Type B pancreatic cell (in vitro differentiated cells): ENCODE measurements around the gene SLC39A2. TPM values are rescaled to one million over a fixed set of nuclear protein-coding genes. Genes with fewer than 3 reads are reported as not detected.
A peak's percentile ranks its signal among the peaks of the same experiment; 100 is the strongest.
"Not testable (repeated sequence)": the region's sequence is repeated elsewhere in the genome, so short reads cannot be mapped to it uniquely, and the experiment has no call there.

Experiments
- DNase-seq: peaks from one replicate; pipeline ENCODE4 v3.0.0; 2021; ENCODE audit warnings: mixed read lengths; ENCODE audit not compliant: unreplicated experiment; ENCODE audit errors: extremely low spot score
- H3K27ac Mint-ChIP-seq: 2 replicates; pipeline ENCODE4 v1.8.0; 2021; ENCODE audit warnings: mild to moderate bottlenecking, mixed read lengths
- H3K27me3 Mint-ChIP-seq: 2 replicates; pipeline ENCODE4 v1.8.0; 2021; ENCODE audit warnings: mixed read lengths
- H3K36me3 Mint-ChIP-seq: 2 replicates; pipeline ENCODE4 v1.8.0; 2021; ENCODE audit warnings: mixed read lengths
- H3K4me1 Mint-ChIP-seq: one replicate; pipeline ENCODE4 v1.8.0; 2021; ENCODE audit warnings: mixed read lengths; ENCODE audit not compliant: unreplicated experiment
- H3K4me3 Mint-ChIP-seq: 2 replicates; pipeline ENCODE4 v1.8.0; 2021; ENCODE audit warnings: mild to moderate bottlenecking, mixed read lengths
- H3K9me3 Mint-ChIP-seq: 2 replicates; pipeline ENCODE4 v1.8.0; 2021; ENCODE audit warnings: mixed read lengths
- total RNA-seq: library from RNA; stranded (reverse); gene quantifications from 2 replicates; pipeline ENCODE4 v1.2.1, GENCODE V29; 2021; ENCODE audit warnings: low replicate concordance
- TF ChIP-seq, protein P1 (sequence below): fragments of 200-600 bp; sonication (generic); conservative IDR thresholded peaks from 2 replicates; pipeline ENCODE4 v1.5.0; 2021; ENCODE audit warnings: antibody characterized with exemption, mild to moderate bottlenecking

SLC39A2 gene
- total RNA-seq, 1 donor from 2014 or later = 4.5 TPM

DNA sequence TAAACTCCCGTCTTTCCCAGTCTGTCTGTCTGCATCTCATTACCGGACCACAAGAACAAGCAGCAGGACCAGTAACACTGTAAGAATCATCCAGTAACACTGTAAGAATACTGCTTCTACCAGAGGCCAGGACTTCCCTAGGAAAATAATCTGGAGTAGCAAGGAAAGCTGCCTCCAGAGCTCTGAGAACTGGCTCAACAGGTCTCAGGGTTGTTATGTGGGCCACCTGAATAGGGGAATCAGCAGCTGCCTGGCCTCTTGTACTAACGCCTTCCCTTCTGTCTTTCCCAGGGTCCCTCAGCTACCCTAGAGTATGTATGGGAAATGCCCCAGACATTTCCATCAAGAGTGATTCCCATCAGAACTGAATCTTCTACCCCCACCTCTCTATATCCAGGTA is 954 bp upstream of the SLC39A2 start:
- Mint-ChIP-seq H3K27ac (peak overlapping the region; percentile 96), H3K4me1 (peaks cover 17% of the 10 kb centered on the region), H3K27me3 (no peaks in the 10 kb centered on the region), H3K9me3 (no peaks in the 10 kb centered on the region), H3K4me3 (peak overlapping the region; percentile 84), H3K36me3 (peaks cover 18% of the 10 kb centered on the region)
- DNase-seq = no peak
- TF ChIP-seq, protein P1, sequence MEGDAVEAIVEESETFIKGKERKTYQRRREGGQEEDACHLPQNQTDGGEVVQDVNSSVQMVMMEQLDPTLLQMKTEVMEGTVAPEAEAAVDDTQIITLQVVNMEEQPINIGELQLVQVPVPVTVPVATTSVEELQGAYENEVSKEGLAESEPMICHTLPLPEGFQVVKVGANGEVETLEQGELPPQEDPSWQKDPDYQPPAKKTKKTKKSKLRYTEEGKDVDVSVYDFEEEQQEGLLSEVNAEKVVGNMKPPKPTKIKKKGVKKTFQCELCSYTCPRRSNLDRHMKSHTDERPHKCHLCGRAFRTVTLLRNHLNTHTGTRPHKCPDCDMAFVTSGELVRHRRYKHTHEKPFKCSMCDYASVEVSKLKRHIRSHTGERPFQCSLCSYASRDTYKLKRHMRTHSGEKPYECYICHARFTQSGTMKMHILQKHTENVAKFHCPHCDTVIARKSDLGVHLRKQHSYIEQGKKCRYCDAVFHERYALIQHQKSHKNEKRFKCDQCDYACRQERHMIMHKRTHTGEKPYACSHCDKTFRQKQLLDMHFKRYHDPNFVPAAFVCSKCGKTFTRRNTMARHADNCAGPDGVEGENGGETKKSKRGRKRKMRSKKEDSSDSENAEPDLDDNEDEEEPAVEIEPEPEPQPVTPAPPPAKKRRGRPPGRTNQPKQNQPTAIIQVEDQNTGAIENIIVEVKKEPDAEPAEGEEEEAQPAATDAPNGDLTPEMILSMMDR = no peak

DNA sequence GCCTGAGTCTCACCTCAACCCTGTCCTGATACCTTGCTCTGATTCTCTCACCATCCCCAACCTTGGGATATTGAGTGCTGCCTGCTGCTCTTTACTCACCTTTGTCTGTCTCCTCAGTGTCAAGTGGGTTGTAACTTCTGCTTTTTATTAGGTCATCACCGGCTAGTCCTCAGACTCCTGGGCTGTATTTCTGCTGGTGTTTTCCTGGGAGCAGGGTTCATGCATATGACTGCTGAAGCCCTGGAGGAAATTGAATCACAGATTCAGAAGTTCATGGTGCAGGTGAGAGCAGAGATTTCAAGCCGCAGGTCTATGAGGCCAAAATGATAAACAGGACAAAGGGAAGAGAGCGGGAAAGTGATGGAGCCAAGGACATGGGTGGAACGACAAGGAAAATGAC is 498 bp downstream of the SLC39A2 start:
- H3K27me3 Mint-ChIP-seq = no peaks in the 10 kb centered on the region
- no peaks in the 10 kb centered on the region for H3K9me3 Mint-ChIP-seq
- peaks cover 17% of the 10 kb centered on the region for H3K4me1 Mint-ChIP-seq
- DNase-seq = no peak
- H3K4me3 Mint-ChIP-seq = peak overlapping the region; percentile 84
- H3K27ac Mint-ChIP-seq = peak overlapping the region; percentile 96
- H3K36me3 Mint-ChIP-seq = peaks cover 10% of the 10 kb centered on the region
- TF ChIP-seq, protein P1 = no peak

- TF ChIP-seq, protein P1 = no peak
- peaks cover under 1% of the 10 kb centered on the region for H3K36me3 Mint-ChIP-seq
- H3K27ac Mint-ChIP-seq = peak overlapping the region; percentile 57
- no peak for DNase-seq
- H3K9me3 Mint-ChIP-seq = no peaks in the 10 kb centered on the region
- peaks cover 17% of the 10 kb centered on the region for H3K4me1 Mint-ChIP-seq
- H3K4me3 Mint-ChIP-seq = no peak overlapping the region
- H3K27me3 Mint-ChIP-seq = no peaks in the 10 kb centered on the region
Observed at GRCh38 chr14:21001218-21001617, 2.1 kb downstream of the SLC39A2 start.

DNA sequence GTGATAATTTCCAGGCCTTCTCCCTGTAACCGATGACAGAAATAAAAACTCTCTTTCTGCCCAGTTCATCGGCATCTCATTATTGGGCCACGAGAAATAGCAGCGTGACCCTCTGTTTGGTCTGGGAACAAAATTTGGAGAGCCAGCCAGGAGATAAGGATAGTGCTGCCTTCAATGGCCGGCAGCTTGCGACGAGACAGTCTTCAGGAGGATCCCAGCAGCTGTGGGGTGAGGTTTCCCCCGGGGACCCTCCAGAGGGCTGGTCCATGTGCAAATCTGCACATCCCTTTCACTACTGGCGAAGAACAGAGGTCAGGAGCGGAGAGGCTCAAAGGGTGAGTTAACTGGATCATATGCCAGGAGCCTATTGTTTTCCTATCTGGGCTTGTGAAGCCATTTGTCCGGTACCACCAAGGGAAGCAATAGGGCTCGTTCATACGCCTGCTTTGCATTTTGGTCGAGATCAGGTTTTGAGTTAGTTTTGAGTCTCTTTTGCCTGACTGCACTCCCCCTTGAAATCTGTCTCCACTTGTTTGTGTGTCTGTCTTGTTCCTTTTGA is 4.8 kb downstream of the SLC39A2 start:
- H3K36me3 Mint-ChIP-seq = no peaks in the 10 kb centered on the region
- H3K4me3 Mint-ChIP-seq = no peak overlapping the region
- DNase-seq = no peak
- TF ChIP-seq, protein P1 = no peak
- no peak overlapping the region for H3K27ac Mint-ChIP-seq
- no peaks in the 10 kb centered on the region for H3K27me3 Mint-ChIP-seq
- H3K4me1 Mint-ChIP-seq = peaks cover 4% of the 10 kb centered on the region
- H3K9me3 Mint-ChIP-seq = no peaks in the 10 kb centered on the region

GRCh38 chr14:21009721-21010120 is 10.6 kb downstream of the SLC39A2 start:
- peak overlapping the region; percentile 24 for H3K27ac Mint-ChIP-seq
- H3K27me3 Mint-ChIP-seq, H3K36me3 Mint-ChIP-seq, H3K9me3 Mint-ChIP-seq, DNase-seq, H3K4me1 Mint-ChIP-seq, H3K4me3 Mint-ChIP-seq: not testable (repeated sequence)

DNA sequence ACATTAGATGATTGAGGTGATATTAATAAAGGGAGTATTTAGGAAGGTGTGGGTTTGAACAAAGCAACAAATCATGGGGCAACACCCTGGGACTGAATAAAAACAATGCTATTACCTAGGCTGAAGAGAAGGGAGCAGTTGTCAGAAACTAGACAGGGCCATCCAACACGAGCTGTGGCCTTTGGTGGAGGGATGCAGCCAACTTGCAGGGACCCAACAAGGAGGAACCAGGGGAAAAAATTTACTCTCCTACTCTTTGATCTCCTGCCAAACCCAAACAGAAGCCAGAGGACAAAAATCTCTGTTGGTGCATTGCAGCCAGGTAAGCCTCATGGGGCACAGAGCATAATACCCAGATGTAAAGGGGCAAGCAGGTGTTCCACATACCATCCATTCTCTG is 12.0 kb downstream of the SLC39A2 start:
- Mint-ChIP-seq H3K4me1 (peaks cover 19% of the 10 kb centered on the region), H3K36me3 (no peaks in the 10 kb centered on the region), H3K4me3 (no peak overlapping the region), H3K27me3 (peaks cover 6% of the 10 kb centered on the region), H3K27ac (no peak overlapping the region), H3K9me3 (no peaks in the 10 kb centered on the region)
- no peak for DNase-seq
- TF ChIP-seq, protein P1 = no peak
